ENCODE data around the gene TM4SF1.

TM4SF1 gene

GRCh38 chr3:149377408-149378364 lies at the start of gene TM4SF1:
Gene TM4SF1 (minus strand): TSS chr3:149377649. CDS start chr3:149377547, 102 bp downstream.
- peak; percentile 77 for DNase-seq

- no peak for DNase-seq
Measured at GRCh38 chr3:149426325-149426724, 48.9 kb upstream of the TM4SF1 start.

GRCh38 chr3:149424918-149425317 lies 47.5 kb upstream of the TM4SF1 start:
- DNase-seq: no peak

- DNase-seq: no peak
Measured at GRCh38 chr3:149421764-149422163, 44.3 kb upstream of the TM4SF1 start.

- DNase-seq: no peak
Measured at GRCh38 chr3:149419816-149420215, 42.4 kb upstream of the TM4SF1 start.

GRCh38 chr3:149417727-149418126 lies 40.3 kb upstream of the TM4SF1 start:
- no peak for DNase-seq

- DNase-seq: no peak
Measured at GRCh38 chr3:149417174-149417573, 39.7 kb upstream of the TM4SF1 start.

GRCh38 chr3:149415484-149415883 lies 38.0 kb upstream of the TM4SF1 start:
- DNase-seq: no peak

- no peak for DNase-seq
Measured at GRCh38 chr3:149414557-149415231, 37.2 kb upstream of the TM4SF1 start.

GRCh38 chr3:149411583-149411982 lies 34.1 kb upstream of the TM4SF1 start:
- no peak for DNase-seq

GRCh38 chr3:149409351-149409750 lies 31.9 kb upstream of the TM4SF1 start:
- no peak for DNase-seq

GRCh38 chr3:149407898-149408297 lies 30.4 kb upstream of the TM4SF1 start:
- peak; percentile 34 for DNase-seq

GRCh38 chr3:149406244-149406752 lies 28.8 kb upstream of the TM4SF1 start:
- DNase-seq: no peak

GRCh38 chr3:149403443-149403842 lies 26.0 kb upstream of the TM4SF1 start:
- no peak for DNase-seq

GRCh38 chr3:149402481-149402880 lies 25.0 kb upstream of the TM4SF1 start:
- DNase-seq: no peak

GRCh38 chr3:149401926-149402310 lies 24.5 kb upstream of the TM4SF1 start:
- DNase-seq: no peak

- DNase-seq: no peak
Measured at GRCh38 chr3:149401212-149401925, 23.9 kb upstream of the TM4SF1 start.

- DNase-seq: no peak
Measured at GRCh38 chr3:149400645-149401044, 23.2 kb upstream of the TM4SF1 start.

GRCh38 chr3:149398296-149398695 lies 20.8 kb upstream of the TM4SF1 start:
- DNase-seq: no peak

GRCh38 chr3:149397528-149397927 lies 20.1 kb upstream of the TM4SF1 start:
- no peak for DNase-seq

GRCh38 chr3:149396476-149396875 lies 19.0 kb upstream of the TM4SF1 start:
- no peak for DNase-seq

- peak; percentile 75 for DNase-seq
Measured at GRCh38 chr3:149395107-149396089, 17.9 kb upstream of the TM4SF1 start.

Measured in fibroblast of upper back skin (primary cell).